OCI-LY3 (cell line): Measurements from ENCODE around the gene TIMP4.

Experiments used
- CTCF ChIP-seq: fragments of 200-600, 300-600 bp; sonication (generic); IDR thresholded peaks from 2 replicates; pipeline ENCODE4 v1.5.1; 2014; ENCODE audit warnings: antibody characterized with exemption, low read length, low read depth
- EZH2phosphoT487 ChIP-seq: fragments of 200-600 bp; shearing (Covaris generic); IDR thresholded peaks from 2 replicates; pipeline ENCODE4 v1.6.1; 2018; ENCODE audit warnings: antibody characterized with exemption, mixed run types, low read depth

- peak; percentile 95 for TF ChIP-seq CTCF
- no peak for TF ChIP-seq EZH2phosphoT487
Observed at GRCh38 chr3:12194669-12195161, 36.0 kb upstream of the TIMP4 start.
